OCI-M2 (cell line): ENCODE results near the gene NAV3.

Source experiments
- DNase-seq: peaks from one replicate; lab custom pipeline; 2025; ENCODE audit not compliant: unreplicated experiment; lab: John Stamatoyannopoulos, UW

The NAV3 gene

GRCh38 chr12:77973579-77973978 lies 142.9 kb downstream of the NAV3 start:
- DNase-seq = no peak

- no peak for DNase-seq
Measured at GRCh38 chr12:77974645-77975044, 144.0 kb downstream of the NAV3 start.

DNA sequence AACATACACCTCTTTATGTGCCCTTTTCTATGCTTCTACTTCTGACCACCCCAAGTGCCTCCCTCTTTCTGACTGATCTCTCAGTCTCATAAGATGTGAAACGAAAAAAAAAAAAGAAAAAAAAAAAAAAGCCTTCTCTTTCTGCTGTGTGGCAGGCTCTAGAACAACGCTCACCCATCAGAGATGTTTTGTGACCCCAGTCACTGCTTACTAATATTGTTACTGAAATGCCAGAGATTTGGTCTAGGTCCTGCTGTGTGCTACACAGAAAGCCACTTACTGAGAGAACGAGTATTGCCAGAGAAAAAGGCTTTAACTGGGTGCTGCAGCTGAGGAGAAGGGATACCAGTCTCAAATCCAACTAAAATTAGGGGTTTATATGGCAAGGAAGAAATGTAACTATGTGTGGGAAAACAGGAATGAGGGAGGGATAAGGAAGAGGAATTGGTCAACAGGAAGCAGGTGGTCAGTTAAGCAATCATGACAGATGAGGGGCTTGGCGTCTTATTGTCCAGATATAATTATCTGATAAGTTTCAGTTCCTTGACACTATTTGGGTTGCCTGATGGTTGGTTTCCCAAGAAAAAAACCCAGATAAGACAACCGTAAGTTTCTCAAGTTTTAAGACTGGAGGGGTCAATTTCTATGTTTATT lies 149.0 kb downstream of the NAV3 start:
- DNase-seq = no peak

GRCh38 chr12:77980782-77981181 lies 150.1 kb downstream of the NAV3 start:
- DNase-seq = no peak

DNA sequence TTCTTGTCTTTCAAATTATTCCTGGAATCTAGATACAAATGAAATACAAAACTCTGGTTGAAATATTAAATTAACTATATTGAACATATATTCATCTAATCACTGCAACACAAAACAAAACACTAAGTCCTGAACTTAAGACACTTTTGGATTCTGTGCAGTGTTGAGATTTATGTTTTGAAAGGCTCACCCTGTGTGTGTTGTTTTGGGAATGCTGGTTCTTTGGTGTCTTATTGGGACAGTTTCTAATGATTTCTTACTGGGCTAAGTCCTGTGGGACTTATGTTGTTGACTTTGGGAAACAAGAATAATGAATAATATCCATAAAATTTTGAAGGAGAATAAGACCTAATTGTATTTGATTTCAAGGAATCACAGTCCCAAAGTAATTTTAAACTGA lies 153.2 kb downstream of the NAV3 start:
- no peak for DNase-seq

- no peak for DNase-seq
Measured at GRCh38 chr12:77992760-77993159, 162.1 kb downstream of the NAV3 start.

GRCh38 chr12:77993658-77994057 lies 163.0 kb downstream of the NAV3 start:
- DNase-seq = no peak

DNA sequence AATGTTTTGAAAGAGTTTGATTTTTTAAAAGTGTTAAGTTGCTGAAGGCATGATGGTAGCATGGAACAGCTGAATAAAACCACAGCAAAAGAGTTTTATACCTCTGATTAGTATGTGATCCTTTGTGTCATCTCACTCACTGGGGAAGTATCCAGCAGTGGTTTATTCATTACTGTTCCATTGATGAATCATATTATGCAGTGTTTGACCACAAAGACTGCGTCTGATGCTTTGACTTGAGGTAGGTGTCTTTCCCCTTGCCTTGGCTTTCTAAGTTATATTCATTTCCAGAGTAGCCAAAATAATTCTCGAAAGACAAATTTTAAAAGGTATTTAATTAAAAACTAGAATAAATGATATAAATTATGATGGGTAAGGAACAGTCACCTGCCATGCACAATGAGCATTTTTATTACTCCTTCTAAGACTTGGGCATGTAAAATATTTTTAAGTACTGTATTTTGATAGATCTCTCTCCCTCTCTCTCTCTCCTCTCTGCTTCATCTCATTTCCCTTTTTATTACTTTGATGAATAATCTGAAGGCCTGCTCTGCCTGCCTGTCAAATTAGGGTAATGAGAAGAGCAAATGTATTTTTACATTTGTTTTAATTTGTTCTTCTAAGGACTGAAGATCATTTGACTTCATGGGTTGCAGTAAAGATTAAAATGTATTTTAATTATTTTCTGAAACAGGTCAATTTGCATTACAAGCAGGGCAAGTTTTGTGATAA lies 164.9 kb downstream of the NAV3 start:
- no peak for DNase-seq

- no peak for DNase-seq
Measured at GRCh38 chr12:77996670-77997069, 166.0 kb downstream of the NAV3 start.

- DNase-seq = no peak
Measured at GRCh38 chr12:77998236-77998786, 167.6 kb downstream of the NAV3 start.

DNA sequence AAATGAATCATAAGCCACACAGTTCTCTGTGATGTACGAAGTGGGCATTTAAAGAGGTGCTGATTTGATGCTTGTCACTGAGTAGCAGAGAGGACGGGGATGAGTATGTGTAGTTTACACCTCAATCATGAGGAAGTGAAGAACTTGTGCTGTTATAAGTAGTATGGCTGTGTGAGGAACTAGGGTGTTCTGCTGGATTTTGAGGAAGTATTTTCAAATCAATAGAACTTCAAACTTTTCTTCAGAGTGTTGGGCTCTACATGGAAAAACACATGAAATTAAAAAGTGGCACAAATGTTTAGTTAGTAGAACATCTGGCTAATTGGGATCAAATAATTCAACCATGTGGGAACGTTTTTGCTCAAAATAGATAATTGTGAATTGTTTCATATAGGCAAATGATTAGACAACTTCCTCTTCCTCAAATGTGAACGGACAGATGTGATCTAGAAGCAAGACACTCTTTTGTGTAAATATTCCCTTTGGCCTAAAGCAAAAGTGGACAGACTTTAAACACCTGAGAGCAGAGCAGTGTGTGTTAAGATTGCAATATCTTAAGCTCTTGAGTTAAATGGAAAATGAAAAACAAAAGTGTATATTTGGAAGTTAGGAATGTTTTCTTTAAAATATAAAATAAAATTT lies 168.5 kb downstream of the NAV3 start:
- no peak for DNase-seq

GRCh38 chr12:78002878-78003277 lies 172.2 kb downstream of the NAV3 start:
- no peak for DNase-seq

- DNase-seq = no peak
Measured at GRCh38 chr12:78004249-78005093, 173.8 kb downstream of the NAV3 start.

GRCh38 chr12:78005094-78005492 lies 174.4 kb downstream of the NAV3 start:
- DNase-seq = no peak

- DNase-seq = no peak
Measured at GRCh38 chr12:78007173-78007572, 176.5 kb downstream of the NAV3 start.

DNA sequence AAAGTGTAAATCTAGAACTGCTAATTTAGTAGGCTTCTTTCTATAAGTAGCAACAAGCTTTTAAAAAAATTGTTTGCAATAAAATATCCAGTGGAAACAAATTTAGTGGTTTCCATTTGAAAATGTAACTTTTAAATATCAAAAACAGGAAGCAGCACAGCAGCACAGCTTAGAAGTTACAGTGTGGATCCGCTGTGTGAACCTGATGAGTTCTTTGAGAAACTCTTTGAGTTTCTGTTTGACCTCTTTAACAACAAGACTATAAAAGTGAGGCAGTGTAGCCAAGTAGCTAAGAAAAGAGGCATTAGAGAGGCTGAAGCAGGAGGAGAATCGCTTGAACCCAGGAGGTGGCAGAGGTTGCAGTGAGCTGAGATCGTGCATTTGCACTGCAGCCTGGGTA lies 178.3 kb downstream of the NAV3 start:
- no peak for DNase-seq

DNA sequence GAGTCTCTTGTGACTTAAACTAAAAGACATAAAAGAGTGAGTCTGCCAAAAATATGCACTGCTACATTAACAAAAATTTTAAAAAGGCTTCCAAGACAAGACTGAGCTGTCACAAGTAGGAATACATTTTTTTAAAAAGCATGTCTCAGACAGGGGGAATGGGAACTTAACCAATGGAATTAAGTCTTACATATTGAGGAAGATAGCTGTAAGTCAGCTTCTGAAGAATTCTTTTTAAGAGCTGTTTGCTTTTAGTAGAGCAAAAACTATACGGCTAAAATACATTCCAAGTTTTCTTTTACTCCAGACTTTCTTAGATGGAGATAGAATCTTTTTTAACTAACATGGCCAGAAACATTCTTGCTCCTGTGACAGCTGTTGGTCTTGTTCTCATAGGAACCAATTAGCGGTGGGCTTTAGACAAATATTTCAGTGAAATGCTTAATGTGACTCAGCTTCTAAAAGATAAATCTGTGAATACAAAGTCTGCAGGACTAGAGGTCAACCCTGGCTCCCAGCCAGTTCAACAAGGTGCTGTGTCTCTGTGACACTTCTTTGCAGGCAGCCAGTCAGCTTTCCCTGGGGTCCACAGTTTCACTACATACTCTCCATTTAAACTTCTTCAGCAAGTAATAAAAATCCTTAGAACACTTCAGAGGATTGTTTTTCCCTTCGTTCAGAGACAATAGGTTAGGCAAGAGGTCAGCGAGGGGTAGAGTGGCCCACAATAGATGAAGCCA lies 187.6 kb downstream of the NAV3 start:
- DNase-seq = no peak

DNA sequence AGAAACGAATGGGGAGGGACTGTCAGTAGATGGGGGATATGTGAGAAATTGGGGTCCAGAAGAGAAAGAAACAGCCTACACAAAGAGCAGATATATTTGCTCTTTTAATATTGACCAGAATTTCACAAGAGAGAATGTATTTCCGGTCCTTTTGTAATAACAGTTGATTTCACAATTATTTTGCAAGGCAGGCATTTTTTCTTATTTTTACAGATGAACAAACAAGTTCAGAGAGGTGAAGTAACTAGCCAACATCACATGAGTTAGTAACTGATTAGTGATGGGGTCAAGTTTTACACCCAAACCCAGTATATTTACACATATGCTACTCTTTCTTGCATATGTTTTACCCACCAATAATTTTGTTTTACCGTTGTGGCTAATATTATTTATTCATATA lies 188.2 kb downstream of the NAV3 start:
- DNase-seq = no peak

DNA sequence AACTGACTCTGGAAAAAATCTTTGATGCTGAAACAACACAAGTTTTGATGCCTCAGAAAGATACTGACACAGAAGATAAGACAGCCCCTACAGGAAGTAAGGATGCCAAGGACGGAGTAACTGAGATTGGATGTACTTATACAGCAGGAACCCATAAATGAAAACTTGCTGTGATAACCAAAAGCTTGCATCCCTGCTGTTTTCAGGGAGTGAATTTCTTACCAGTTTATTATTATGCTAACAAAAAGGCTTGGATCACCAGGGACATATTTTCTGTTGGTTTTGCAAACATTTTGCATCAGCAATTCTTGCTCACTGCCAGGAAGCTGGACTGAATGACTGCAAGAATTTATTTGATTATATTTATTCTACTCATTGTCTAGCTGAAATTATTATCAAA lies 197.7 kb downstream of the NAV3 start:
- DNase-seq = no peak

GRCh38 chr12:78034025-78034424 lies 203.3 kb downstream of the NAV3 start:
- no peak for DNase-seq
